Dermis blood vessel endothelial cell (primary cell): ENCODE results near the gene DAO. TPM values are rescaled to one million over a fixed set of nuclear protein-coding genes. Genes with fewer than 3 reads are reported as not detected.

Experiments
- DNase-seq: peaks from one replicate; pipeline ENCODE4 v3.0.0; 2010
- total RNA-seq: library from RNA; depleted of rRNA; stranded (reverse); fragments of >200 nt; gene quantifications from 2 replicates; pipeline ENCODE4 v1.2.3, GENCODE V29; 2014

The DAO gene
- total RNA-seq, 1 donor from 2014 or later = under 0.01 TPM

DNA sequence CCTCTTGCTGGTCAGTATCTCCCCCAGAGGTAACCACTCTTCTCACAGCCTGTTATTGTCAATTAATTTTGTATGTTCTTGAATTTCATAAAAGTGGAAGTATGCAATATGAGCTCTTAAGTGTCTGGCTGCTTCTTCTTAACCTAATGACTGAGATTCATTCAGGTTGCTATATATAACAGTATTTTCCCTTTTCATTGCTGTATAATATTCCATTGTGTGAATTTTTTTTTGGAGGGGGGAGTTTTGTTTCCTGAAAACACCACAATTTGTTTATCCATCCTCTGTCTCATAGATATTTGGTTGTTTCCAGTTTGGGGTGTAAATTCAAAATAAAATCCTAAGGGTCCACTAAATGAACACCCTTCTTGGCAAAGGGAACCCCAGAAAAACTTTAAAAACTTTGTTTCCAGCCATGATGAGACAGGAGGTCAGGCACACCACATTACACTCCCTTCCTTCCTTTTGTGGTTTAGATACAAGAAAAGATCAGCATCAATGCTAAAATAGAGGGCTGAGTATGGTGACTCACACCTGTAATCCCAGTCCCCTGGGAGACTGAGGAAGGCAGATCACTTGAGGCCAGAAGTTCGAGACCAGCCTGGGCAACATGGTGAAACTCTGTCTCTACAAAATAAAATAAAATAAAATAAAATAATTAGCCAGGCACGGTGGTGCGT, 4.1 kb upstream of the DAO start:
- no peak for DNase-seq

DNA sequence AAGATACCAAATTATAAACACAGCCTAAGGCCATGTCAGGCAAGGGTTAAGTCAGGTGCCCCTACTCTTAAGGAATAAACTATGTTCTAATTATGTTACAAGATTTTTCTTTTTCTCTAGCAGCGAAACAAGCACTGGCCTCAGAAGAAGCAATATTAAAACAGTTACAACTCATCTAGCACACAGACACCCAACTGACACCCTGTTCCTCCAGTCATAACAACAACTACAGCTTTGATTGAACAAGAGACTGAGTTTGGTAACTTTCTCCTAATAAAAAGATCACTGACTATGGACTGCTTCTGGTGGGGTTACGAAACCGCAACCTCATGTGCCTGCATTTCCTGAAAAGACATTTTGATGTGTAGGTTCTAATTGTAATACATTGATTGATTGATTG, 3.3 kb upstream of the DAO start:
- no peak for DNase-seq

DNA sequence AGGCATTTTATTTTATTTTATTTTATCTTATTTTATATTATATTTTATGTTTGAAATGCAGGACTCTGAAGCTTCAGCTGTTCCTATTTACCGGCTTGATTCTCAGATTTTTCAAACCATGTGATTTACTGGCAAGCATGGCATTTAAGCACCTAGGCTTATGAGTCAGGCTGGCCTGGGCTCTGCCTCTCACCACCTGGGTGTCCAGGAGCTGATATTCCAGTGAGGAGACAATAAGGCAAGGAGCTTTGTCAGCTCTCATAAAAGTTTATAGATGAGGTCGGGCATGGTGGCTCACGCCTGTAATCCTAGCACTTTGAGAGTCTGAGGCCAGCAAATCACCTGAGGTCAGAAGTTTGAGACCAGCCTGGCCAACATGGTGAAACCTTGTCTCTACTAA, 2.1 kb downstream of the DAO start:
- no peak for DNase-seq

DNA sequence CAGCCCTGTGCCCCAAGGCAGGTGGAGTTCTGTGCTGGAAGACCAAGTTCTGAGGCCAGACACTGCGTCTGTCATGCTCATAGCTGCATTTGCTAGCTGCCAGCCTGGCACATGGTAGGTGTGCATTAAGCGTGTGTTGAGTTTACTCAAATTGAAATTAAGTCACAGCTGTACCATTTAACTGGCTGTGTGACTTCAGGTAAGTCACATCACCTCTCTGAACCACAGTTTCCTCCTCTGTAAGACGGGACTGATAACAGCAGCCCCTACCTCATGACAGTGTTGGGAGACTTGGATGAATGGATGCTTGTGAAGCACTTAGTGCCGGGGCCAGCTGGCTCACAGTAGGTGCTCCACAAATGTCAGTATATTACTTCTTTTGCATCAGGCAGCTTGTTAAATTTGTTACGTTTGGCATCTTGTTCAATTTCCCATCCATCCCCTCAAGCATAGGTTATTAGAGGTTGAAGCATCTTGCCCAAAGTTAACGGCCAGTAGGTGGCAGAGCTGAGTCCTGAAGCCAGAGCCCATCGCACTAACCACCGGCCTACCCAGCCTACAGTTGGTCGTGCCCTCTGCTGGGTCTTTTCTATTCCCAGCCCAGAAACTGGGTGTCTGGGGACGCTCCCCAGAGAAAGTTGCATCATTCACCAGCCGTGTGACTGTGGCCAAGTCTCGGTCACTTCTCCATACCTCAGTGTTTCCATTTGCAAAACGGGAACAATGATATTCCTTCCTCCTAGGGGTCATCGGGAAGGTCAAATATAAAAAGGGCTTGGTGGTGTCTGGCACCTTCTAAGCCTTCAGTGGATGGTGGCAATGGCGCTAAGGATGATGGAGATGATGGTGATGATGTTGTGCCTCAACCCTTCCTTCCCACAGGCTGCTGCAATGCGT, 4.5 kb downstream of the DAO start:
- DNase-seq = peak; percentile 68

DNA sequence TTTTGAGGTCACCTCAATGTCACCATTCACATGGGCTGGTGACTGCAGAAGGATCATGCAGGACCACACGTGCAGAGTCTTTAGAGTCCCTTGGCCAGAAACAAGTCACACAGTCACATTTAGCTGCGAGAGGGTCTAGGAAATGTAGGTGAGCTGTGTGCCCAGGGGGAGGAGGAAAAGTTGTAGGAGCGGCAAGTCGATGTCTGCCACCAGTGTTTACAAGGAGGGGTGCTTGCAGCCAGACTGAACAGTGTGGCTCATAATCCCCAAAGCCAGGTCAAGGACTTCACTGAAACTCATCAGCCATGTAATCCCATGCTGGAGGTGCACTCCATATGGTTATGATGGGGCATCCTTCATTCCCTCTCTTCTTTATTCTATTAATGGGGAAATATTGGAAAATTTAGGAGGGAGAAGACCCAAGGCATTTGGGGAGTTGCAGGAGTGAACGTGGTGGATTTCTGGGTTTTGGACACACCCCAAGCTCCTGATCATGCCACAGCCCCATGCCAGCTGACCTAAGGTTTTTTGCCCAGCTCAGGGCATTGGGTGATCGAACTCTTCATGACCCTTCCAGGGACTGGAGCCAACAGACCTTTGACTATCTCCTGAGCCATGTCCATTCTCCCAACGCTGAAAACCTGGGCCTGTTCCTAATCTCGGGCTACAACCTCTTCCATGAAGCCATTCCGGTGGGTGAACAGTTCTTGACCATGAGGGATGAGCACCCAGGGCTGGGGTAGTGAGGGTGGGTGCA, 7.2 kb downstream of the DAO start:
- no peak for DNase-seq

DNA sequence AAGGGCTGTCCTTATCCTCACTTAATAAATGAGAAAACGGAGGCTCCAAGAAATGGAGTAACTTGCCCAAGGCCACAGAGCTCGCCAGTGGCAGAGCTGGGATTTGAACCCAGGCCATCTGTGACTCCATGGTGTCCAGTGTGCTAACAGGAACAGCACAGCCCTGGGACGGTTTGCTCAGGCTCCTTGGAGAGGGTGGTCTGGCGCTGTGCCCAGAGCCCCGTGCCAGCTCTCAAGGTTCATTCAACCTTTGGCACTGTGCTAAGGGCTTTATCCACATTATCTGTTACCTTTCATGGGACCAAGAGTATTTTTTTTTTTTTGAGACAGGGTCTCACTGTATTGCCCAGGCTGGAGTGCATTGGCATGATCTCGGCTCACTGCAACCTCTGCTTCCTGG, 8.1 kb downstream of the DAO start:
- DNase-seq = no peak

DNA sequence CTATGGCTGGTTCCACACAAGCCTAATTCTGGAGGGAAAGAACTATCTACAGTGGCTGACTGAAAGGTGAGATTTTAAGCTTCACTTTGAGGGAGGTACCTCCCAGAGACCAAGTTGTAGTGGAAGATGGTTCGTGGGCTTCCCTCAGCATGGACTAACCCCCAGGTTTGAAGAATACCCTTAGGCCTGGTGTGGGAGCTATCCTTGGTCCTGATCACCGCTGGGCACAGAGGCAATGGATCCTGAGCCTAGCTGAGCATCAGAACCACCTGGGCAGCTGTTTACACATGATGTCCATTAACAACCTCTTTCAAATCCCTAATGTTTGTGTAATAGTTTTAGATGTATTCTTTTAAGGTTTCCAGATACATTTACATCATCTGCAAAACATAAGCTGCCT, 10.3 kb downstream of the DAO start:
- DNase-seq = peak; percentile 32

DNA sequence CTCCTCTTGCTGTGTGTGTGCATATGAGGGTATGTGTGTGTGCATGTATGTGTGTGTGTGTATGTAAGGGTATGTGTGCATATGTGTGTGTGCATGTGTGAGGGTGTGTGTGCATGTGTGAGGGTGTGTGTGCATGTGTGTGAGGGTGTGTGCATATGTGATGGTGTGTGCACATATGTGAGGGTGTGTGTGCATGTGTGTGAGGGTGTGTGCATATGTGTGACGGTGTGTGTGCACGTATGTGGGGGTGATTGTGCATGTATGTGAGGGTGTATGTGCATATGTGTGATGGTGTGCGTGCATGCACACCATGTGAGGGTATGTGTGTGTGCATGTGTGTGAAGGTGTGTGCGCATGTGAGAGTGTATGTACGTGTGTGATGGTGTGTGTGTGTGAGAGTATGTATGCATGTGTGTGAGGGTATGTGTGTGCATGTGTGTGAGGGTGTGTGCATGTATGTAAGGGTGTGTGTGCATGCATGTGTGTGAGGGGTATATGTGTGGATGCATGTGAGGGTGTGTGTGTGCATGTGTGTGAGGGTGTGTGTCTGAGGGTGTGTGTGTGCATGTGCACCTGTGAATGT, 15.4 kb downstream of the DAO start:
- no peak for DNase-seq

DNA sequence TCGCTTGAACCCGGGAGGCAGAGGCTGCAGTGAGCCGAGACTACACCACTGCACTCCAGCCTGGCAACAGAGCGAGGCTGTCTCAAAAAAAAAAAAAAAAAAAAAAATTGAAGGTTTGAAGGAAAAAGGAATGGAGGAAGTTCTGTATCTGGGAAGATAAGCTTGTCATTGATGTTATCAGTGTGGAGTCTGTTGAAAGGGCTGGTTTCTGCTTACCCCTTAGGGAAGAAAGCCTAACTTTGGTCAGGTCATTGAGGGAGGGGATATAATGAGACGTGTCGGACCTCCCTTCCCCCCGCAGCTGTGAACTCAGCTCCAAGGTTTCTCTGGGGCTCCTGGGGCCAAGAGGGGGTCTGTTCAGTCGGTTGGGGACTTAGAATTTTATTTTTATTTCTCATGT, 16.4 kb downstream of the DAO start:
- no peak for DNase-seq

DNA sequence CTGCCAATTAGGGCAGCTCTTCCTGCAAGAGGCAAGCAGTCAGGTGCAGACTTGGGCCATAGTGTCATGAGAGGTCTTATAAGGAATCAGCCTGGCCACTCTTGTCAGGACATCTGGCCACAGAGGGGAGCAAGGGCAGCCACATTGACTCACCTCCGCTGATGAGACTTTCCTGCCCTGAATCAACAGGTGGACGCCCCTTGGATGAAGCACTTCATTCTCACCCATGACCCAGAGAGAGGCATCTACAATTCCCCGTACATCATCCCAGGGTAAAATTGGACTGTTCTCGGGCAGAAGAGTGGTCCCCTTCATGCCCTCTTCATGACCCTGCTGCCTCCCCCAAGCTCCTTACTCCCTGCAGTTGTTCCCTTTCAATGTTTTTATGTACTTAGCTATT, 16.9 kb downstream of the DAO start:
- DNase-seq = no peak

DNA sequence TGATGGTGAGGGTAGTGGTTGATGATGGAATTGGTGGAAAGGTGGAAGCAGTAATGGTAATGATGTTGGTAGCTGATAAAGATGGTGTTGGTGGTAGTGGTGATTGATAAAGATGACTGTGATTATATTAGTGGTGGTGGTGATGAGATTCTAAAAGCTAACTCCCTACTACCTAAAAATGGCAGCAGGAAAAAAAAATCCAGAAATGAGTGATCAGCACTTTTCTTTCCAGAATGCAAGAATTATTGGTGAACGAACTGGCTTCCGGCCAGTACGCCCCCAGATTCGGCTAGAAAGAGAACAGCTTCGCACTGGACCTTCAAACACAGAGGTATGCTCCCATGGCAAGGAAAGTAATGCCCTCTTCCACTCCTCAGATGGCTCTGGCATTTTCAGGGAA, 19.3 kb downstream of the DAO start:
- DNase-seq = no peak

DNA sequence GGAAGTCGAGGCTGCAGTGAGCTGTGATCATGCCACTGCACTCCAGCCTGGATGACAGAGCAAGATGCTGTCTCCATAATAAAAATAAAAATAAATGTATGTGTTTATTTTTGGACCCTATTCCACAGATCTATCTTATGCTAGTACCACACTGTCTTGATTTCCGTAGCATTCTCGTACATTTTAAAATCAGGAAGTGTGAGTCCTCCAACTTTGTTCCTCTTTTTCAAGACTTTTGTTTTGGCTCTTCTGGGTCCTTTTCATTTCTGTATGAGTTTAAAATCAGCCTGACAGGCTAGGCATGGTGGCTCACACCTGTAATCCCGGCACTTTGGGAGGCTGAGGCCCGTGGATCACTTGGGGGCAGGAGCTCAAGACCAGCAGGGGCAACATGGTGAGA, 25.8 kb downstream of the DAO start:
- no peak for DNase-seq

DNA sequence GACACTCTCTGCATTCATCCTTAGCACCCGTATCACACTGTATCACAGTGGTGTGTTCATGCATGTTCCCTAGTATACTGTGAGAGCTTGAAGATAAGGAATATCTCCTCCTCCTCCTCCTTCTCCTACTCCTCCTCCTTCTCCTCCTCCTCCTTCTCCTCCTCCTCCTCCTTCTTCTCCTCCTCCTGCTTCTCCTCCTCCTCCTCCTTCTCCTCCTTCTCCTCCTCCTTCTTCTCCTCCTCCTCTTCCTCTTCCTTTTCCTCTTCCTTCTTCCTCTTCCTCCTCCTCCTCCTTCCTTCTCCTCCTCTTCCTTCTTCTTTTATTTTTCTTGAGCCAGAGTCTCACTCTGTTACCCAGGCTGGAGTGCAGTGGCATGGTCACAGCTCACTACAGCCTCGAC, 27.1 kb downstream of the DAO start:
- DNase-seq = no peak

DNA sequence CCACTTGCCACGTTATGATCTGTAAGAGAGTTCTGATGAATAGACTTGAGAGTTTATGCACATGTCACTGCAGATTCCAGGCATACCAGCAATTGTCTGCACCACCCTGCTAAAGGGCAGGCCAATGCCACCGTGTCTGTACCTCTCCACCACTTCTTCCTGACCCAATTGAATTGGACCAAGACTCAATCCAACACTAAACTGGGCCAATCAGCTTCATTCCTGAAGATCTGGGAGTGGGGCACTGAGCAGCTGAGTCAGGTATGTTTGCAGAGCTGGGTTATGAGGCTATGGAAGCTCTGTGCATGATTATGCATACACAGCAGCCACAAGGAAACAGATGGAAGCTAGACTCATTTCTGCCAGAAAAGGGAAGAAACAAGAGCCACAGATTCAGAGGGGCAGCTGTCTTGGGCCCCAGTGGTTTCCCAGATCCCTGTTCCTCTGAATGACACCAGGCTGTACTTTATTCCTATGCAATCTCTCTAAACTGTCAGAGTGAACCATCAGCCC, 28.0 kb downstream of the DAO start:
- no peak for DNase-seq

DNA sequence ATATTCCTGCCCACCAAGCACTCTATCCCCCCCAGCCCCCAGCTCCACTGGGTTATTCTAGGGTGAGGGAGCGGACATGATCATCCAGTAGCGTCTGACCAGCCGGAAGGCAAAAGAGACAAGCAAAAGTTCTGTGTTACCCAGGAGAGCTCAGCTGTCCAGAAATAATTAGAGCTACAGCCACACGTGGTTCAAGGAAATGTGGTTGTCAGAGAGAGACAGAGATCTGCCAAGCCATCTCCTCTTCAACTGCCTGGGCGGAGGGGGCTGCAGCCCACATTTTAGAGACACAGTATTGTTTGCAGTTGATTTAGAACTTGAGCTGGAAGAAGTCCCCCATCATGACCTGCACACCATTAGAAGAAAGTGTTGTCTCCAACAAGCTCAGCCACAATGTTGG, 30.4 kb downstream of the DAO start:
- DNase-seq = no peak

DNA sequence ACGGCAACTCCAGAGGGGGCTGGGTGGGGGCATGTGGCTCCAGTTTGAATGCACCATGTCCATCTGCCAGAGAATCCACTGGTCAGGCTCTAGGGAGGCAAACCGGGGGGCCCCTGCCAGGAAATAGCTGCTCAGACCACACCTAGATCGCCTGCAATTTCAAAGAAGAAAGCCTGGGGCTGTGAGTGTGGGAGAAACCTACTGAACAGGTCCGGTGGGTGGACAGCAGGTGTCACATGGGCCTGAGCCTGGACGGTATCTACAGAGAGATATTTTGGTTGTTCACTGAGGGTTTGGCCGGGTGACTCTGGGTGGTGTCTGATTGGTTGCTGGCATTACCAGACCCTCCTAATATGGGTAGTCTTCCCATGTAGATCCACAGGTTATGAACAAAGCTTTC, 32.0 kb downstream of the DAO start:
- DNase-seq = no peak

DNA sequence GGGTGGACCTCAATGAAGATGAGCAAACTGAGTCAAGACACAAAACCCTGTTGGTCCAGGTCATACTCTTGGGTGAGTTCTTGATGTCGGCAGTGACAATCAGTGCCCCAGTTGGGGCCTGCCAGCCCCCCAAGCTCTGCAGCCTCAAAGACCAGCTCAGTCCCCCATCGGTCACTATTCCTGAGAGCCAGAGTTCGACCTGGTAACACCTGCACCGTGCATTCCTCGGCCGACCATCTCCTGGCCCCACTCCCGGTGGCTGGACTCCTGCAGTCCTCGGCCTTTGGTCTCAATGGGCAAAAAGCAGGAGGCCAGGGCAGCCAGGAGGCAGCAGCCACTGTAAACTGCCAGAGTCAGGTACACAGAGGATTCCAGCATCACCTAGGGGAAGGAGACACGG, 32.5 kb downstream of the DAO start:
- DNase-seq = no peak

DNA sequence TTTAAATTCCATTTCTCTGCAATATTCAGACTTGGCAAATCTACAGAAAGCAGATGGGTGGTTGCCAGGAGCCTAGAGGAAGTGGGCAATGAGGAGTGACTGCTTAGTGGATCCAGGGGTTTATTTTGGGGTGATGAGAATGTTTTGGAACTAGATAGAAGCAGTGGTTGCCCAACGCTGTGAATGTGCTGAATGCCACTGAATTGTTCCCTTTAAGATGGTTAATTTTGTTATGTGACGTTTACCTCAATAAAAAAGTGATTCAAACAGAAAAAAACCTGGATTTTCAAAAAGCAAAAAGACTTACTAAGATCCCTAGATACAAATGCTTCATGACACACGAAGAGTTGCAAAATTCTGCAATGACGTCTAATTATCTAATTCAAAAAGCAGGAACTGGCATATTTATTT, 34.2 kb downstream of the DAO start:
- DNase-seq = no peak

DNA sequence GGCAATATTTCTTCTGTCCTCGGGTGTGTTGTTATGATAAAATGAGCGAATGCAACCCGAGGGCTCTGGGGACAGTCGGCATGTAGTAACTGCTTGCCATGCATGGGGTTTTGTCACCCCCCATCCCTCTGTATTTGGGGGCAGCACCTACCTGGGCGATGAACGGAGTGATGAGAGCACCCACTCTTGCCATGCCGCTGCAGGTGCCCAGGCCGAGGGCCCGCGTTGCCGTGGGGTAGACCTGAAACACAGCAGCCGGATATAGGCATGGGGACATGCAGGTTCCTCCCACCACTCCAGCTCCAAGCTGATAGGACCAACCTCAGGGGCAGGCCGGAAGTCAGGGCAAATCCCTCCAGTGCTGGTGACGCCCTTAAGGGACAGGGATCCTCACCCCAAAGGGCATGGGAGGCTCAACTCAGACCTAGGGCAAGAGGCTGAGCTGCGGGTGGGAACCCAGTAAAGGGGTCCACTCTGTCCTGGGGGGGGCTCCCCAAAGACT, 35.8 kb downstream of the DAO start:
- DNase-seq = no peak

DNA sequence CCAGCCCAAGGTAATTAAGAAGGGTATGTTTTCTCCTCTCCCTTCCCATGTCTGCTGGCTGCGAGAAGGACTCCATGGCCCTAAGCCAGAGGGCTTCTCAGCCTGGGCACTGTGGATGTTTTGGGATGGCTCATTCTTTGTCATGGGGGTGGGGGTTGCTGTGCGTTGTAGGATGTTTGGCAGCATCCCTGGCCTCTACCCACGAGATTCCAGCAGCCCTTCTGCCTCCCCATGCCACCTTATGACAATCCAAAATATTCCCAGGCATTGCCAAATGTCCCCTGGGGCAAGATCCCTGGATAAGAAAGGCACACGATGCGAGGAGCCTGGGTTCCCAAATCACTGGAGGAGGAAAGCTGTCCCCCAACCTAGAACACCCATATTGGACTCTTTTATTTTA, 36.4 kb downstream of the DAO start:
- no peak for DNase-seq

DNA sequence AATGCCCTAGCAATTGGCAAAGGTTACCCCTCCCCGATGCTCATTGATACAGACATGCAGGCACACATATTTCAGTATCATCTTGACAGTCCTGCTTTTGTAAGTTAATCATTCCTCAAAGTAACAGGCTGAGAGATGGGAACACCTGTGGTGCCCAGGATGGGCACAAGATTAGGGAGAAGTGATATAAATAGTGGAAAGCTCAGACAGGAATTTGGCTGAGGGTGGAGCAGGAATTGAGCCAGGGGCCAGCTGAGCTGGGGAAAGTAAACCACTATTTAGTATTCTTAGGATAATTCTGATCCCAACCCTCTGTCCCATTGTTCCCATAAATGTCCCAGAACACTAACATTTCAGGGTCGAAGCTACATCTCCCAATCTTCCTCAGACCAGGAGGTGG, 38.3 kb downstream of the DAO start:
- no peak for DNase-seq

DNA sequence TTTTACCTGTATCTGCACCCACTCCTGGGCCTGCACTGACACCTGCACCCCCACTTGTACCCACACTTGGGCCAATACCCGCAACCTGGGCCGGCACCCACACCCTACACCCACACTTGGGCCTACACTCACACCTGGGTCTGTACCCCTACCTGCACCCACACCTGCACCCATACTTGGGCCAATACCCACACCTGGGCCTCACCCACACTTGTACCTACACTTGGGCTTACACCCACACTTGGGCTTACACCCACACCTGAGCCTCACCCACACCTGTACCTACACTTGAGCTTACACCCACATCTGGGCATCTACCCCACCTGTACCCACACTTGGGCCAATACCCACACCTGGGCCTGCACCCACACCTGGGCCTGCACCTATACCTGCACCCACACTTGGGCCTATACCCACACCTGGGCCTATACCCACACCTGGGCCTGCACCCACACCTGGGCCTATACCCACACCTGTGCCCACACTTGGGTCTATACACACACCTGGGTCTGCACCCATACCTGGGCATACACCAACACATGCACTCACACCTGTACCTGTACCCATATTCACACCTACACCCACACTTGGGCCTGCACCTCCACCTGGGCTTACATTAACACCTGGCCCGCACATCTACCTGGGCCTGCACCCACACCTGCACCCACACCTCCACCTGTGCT, 39.2 kb downstream of the DAO start:
- no peak for DNase-seq
